HepG2 (cell line): ENCODE results near the gene ICAM5. TPM values are rescaled to one million over a fixed set of nuclear protein-coding genes. Genes with fewer than 3 reads are reported as not detected.
A peak's percentile ranks its signal among the peaks of the same experiment; 100 is the strongest.

Experiments used
- ADNP ChIP-seq: sonication (generic); formaldehyde crosslinking; IDR thresholded peaks from 2 replicates; pipeline ENCODE4 v1.4.0; 2020; ENCODE audit warnings: missing genetic modification reagents
- ATM ChIP-seq: fragments of 450-650 bp; IDR thresholded peaks from 2 replicates; pipeline ENCODE4 v1.7.1; 2017; ENCODE audit warnings: mild to moderate bottlenecking, borderline replicate concordance
- EEA1 ChIP-seq: sonication (generic); formaldehyde crosslinking; IDR thresholded peaks from 2 replicates; pipeline ENCODE4 v1.5.1; 2020; ENCODE audit warnings: mild to moderate bottlenecking, missing genetic modification reagents, borderline replicate concordance
- EHMT2 ChIP-seq: fragments of 200-600 bp; sonication (generic); IDR thresholded peaks from 2 replicates; pipeline ENCODE4 v1.7.0; 2017; ENCODE audit warnings: antibody characterized with exemption, low read depth, low read length, borderline replicate concordance
- FOXC1 ChIP-seq: sonication (generic); formaldehyde crosslinking; IDR thresholded peaks from 2 replicates; pipeline ENCODE4 v1.8.0; 2022; ENCODE audit warnings: mild to moderate bottlenecking, missing genetic modification reagents, borderline replicate concordance
- GATAD1 ChIP-seq: IDR thresholded peaks from 2 replicates; pipeline ENCODE4 v1.6.1; 2016; ENCODE audit warnings: missing genetic modification reagents, missing compliant biosample characterization
- HMG20A ChIP-seq: IDR thresholded peaks from 2 replicates; pipeline ENCODE4 v1.6.1; 2016; ENCODE audit warnings: borderline replicate concordance
- HOXA3 ChIP-seq: sonication (generic); formaldehyde crosslinking; IDR thresholded peaks from 2 replicates; pipeline ENCODE4 v1.5.0; 2020; ENCODE audit warnings: missing genetic modification reagents
- ISX ChIP-seq: sonication (generic); formaldehyde crosslinking; conservative IDR thresholded peaks from 2 replicates; pipeline ENCODE4 v1.5.0; 2020; ENCODE audit warnings: missing genetic modification reagents
- JUND ChIP-seq: sonication (generic); formaldehyde crosslinking; IDR thresholded peaks from 2 replicates; pipeline ENCODE4 v1.8.0; 2022; ENCODE audit warnings: mild to moderate bottlenecking, missing genetic modification reagents
- KAT2B ChIP-seq: fragments of 150-350 bp; IDR thresholded peaks from 2 replicates; pipeline ENCODE4 v1.6.1; 2014; ENCODE audit warnings: low read depth, low read length, borderline replicate concordance
- KLF13 ChIP-seq: sonication (generic); formaldehyde crosslinking; IDR thresholded peaks from 2 replicates; pipeline ENCODE4 v1.4.0; 2020; ENCODE audit warnings: mild to moderate bottlenecking, missing genetic modification reagents
- MATR3 ChIP-seq: sonication (generic); formaldehyde crosslinking; IDR thresholded peaks from 2 replicates; pipeline ENCODE4 v1.4.0; 2020; ENCODE audit warnings: missing genetic modification reagents
- MIER2 ChIP-seq: IDR thresholded peaks from 2 replicates; pipeline ENCODE4 v1.6.1; 2016; ENCODE audit warnings: missing biosample characterization, missing genetic modification reagents
- MTF1 ChIP-seq: sonication (generic); formaldehyde crosslinking; IDR thresholded peaks from 2 replicates; pipeline ENCODE4 v1.5.0; 2020; ENCODE audit warnings: missing genetic modification reagents
- NCOA2 ChIP-seq: sonication (generic); formaldehyde crosslinking; IDR thresholded peaks from 2 replicates; pipeline ENCODE4 v1.8.0; 2022; ENCODE audit warnings: inconsistent platforms
- NRL ChIP-seq: sonication (generic); formaldehyde crosslinking; IDR thresholded peaks from 2 replicates; pipeline ENCODE4 v1.5.0; 2020; ENCODE audit warnings: missing genetic modification reagents, mild to moderate bottlenecking, moderate library complexity, borderline replicate concordance
- PLRG1 ChIP-seq: fragments of 450-650 bp; conservative IDR thresholded peaks from 2 replicates; pipeline ENCODE4 v1.6.1; 2016
- PRPF4 ChIP-seq: fragments of 200-400 bp; formaldehyde crosslinking; IDR thresholded peaks from 2 replicates; pipeline ENCODE4 v1.6.1; 2016; ENCODE audit warnings: low read length, low read depth; ENCODE audit not compliant: poor library complexity, severe bottlenecking
- RFX3 ChIP-seq: IDR thresholded peaks from 2 replicates; pipeline ENCODE4 v1.6.1; 2016; ENCODE audit warnings: missing biosample characterization, missing genetic modification reagents
- SMAD1 ChIP-seq: sonication (generic); formaldehyde crosslinking; IDR thresholded peaks from 2 replicates; pipeline ENCODE4 v1.4.0; 2020; ENCODE audit warnings: missing genetic modification reagents, low read depth, mild to moderate bottlenecking, borderline replicate concordance
- SRSF4 ChIP-seq: fragments of 200-400 bp; formaldehyde crosslinking; IDR thresholded peaks from one replicate; pipeline ENCODE4 v1.6.1; 2018; ENCODE audit warnings: mild to moderate bottlenecking, low read depth, low read length, moderate library complexity; ENCODE audit not compliant: poor library complexity, severe bottlenecking
- SSRP1 ChIP-seq: IDR thresholded peaks from 2 replicates; pipeline ENCODE4 v1.6.1; 2016; ENCODE audit warnings: control low read depth
- ZBTB42 ChIP-seq: sonication (generic); formaldehyde crosslinking; IDR thresholded peaks from 2 replicates; pipeline ENCODE4 v1.5.0; 2020; ENCODE audit warnings: mild to moderate bottlenecking, missing genetic modification reagents
- ZIK1 ChIP-seq: sonication (generic); formaldehyde crosslinking; IDR thresholded peaks from 2 replicates; pipeline ENCODE4 v1.5.0; 2020; ENCODE audit warnings: mild to moderate bottlenecking, low read depth, missing genetic modification reagents, borderline replicate concordance
- ZKSCAN5 ChIP-seq: sonication (generic); formaldehyde crosslinking; IDR thresholded peaks from 2 replicates; pipeline ENCODE4 v1.5.1; 2020; ENCODE audit warnings: mild to moderate bottlenecking, missing genetic modification reagents
- ZNF234 ChIP-seq: sonication (generic); formaldehyde crosslinking; conservative IDR thresholded peaks from 2 replicates; pipeline ENCODE4 v1.5.1; 2020; ENCODE audit warnings: mild to moderate bottlenecking, missing genetic modification reagents
- ZNF274 ChIP-seq: sonication (generic); formaldehyde crosslinking; IDR thresholded peaks from 2 replicates; pipeline ENCODE4 v1.5.1; 2020; ENCODE audit warnings: mild to moderate bottlenecking, missing genetic modification reagents
- ZNF589 ChIP-seq: sonication (generic); formaldehyde crosslinking; conservative IDR thresholded peaks from 2 replicates; pipeline ENCODE4 v1.8.0; 2022; ENCODE audit warnings: mild to moderate bottlenecking, moderate library complexity, missing genetic modification reagents
- ZNF672 ChIP-seq: sonication (generic); formaldehyde crosslinking; IDR thresholded peaks from 2 replicates; pipeline ENCODE4 v1.8.1; 2022; ENCODE audit warnings: missing genetic modification reagents
- ZNF7 ChIP-seq: IDR thresholded peaks from 2 replicates; pipeline ENCODE4 v1.6.1; 2016; ENCODE audit warnings: missing biosample characterization, missing genetic modification reagents
- ZNF724P ChIP-seq: sonication (generic); formaldehyde crosslinking; IDR thresholded peaks from 2 replicates; pipeline ENCODE4 v1.8.0; 2022; ENCODE audit warnings: missing genetic modification reagents, borderline replicate concordance
- ZNF776 ChIP-seq: sonication (generic); formaldehyde crosslinking; IDR thresholded peaks from 2 replicates; pipeline ENCODE4 v1.4.0; 2020; ENCODE audit warnings: mild to moderate bottlenecking, missing genetic modification reagents
- ZNF850 ChIP-seq: sonication (generic); formaldehyde crosslinking; conservative IDR thresholded peaks from 2 replicates; pipeline ENCODE4 v1.9.0; 2021; ENCODE audit warnings: mild to moderate bottlenecking, missing genetic modification reagents
- polyA plus RNA-seq, 8 experiments: library from polyadenylated mRNA; depleted of rRNA in 3 of 8; stranded (reverse) in 7 of 8; unstranded in 1 of 8; fragments of >200 nt; fragmentation: Illumina TruSeq in 4 of 8; extraction: Trizol in 4 of 8; gene quantifications; 2 replicates each; pipeline versions ENCODE4 v1.2.1 to v1.2.3, GENCODE V29; 2011 to 2016; ENCODE audit warnings: low read depth in 4 of 8, missing spikeins in 1 of 8, mixed read lengths in 1 of 8; ENCODE audit not compliant: insufficient read depth in 1 of 8
- total RNA-seq, 5 experiments: library from RNA; depleted of rRNA; stranded (reverse); fragments of >200 nt; fragmentation: Illumina TruSeq; extraction: Trizol; gene quantifications; 2 replicates each; pipeline ENCODE4 v1.2.3, GENCODE V29; 2016; ENCODE audit warnings: low read depth in 1 of 5
- TF ChIP-seq, protein P1 (sequence below): IDR thresholded peaks from 2 replicates; pipeline ENCODE4 v1.6.1; 2018; ENCODE audit warnings: missing genetic modification reagents, mild to moderate bottlenecking, missing compliant biosample characterization

ICAM5 gene
- total and polyA plus RNA-seq, 2 of the 13 experiments (the other 11 are each of a cell fraction or from before 2014, with no cell fraction given) = 0.46 to 1.6 TPM

DNA sequence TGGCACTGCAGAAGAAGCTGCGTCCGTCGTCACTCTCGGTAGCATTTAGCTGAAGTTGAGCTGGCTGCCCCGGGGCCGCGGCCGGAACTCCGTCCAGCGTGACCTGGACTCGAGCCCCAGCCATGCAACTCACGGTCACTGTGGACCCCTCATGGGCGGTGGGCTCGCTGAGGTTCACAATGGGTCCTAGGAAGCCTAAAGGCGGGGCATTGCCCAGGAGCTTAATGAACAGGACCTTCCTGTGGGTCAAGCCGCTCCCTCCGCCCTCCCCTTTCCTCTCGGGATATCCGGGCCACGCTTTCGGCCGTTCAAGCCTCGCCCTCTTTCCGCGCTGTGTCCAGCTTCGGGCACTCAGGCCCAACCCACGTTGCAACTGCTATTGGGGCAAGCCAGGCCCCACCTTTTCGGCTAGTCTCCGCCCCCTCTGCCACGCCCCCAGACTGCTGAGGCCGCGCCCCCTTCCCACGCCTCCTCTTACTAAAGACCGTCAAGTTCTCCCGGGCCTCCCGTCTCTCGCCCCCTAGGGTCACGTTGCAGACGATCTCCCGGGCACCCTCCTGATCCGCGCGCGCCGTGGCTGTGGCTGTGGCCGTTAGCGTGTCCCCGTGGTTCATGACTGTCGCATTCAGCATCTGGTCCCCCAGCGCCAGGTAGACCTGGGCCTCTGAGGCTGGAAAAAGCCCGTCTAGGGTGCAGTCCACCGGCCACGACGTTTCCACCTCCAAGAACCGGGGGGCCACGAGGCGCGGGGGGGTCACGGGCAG, 45.0 kb downstream of the ICAM5 start (continued):
- TF ChIP-seq ZIK1 = peak; percentile 34; the same call in 1 of the 2 replicates
- no peak for TF ChIP-seq ADNP (CRISPR knock-in tag)
- peak; percentile 54; the same call in 1 of the 2 replicates for TF ChIP-seq ISX (CRISPR knock-in tag)
- no peak for TF ChIP-seq HMG20A
- TF ChIP-seq HOXA3 = peak; percentile 70
- no peak for TF ChIP-seq ZNF672 (CRISPR knock-in tag)
- no peak for TF ChIP-seq ZBTB42 (CRISPR knock-in tag)
- TF ChIP-seq ZNF589 (CRISPR knock-in tag) = no peak
- no peak for TF ChIP-seq EHMT2
- TF ChIP-seq SSRP1 (CRISPR knock-in tag) = no peak
- TF ChIP-seq ZNF274 = 0 out of 2 replicates have a peak, but pooled peaks have one; percentile 1
- TF ChIP-seq NCOA2 (CRISPR knock-in tag) = no peak
- TF ChIP-seq ATM = no peak
- TF ChIP-seq EEA1 (CRISPR knock-in tag) = peak; percentile 29; the same call in 1 of the 2 replicates
- no peak for TF ChIP-seq PLRG1
- TF ChIP-seq RFX3 (CRISPR knock-in tag) = no peak
- TF ChIP-seq SRSF4 = no peak
- TF ChIP-seq KLF13 (CRISPR knock-in tag) = no peak
- no peak for TF ChIP-seq JUND
- no peak for TF ChIP-seq KAT2B
- TF ChIP-seq ZNF234 (CRISPR knock-in tag) = 0 out of 2 replicates have a peak, but pooled peaks have one; percentile 68
- TF ChIP-seq ZNF7 (CRISPR knock-in tag) = no peak
- no peak for TF ChIP-seq MATR3 (CRISPR knock-in tag)
- TF ChIP-seq ZKSCAN5 (CRISPR knock-in tag) = peak; percentile 15; the same call in 1 of the 2 replicates
- no peak for TF ChIP-seq MIER2 (CRISPR knock-in tag)
- no peak for TF ChIP-seq SMAD1 (CRISPR knock-in tag)
- no peak for TF ChIP-seq NRL (CRISPR knock-in tag)
- no peak for TF ChIP-seq PRPF4
- no peak for TF ChIP-seq ZNF850 (CRISPR knock-in tag)
- peak; percentile 90 for TF ChIP-seq FOXC1 (CRISPR knock-in tag)
- TF ChIP-seq ZNF776 (CRISPR knock-in tag) = 0 out of 2 replicates have a peak, but pooled peaks have one; percentile 28
- peak; percentile 47; the same call in 1 of the 2 replicates for TF ChIP-seq MTF1 (CRISPR knock-in tag)
- TF ChIP-seq, protein P1, sequence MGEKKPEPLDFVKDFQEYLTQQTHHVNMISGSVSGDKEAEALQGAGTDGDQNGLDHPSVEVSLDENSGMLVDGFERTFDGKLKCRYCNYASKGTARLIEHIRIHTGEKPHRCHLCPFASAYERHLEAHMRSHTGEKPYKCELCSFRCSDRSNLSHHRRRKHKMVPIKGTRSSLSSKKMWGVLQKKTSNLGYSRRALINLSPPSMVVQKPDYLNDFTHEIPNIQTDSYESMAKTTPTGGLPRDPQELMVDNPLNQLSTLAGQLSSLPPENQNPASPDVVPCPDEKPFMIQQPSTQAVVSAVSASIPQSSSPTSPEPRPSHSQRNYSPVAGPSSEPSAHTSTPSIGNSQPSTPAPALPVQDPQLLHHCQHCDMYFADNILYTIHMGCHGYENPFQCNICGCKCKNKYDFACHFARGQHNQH (CRISPR knock-in tag) = 0 out of 2 replicates have a peak, but pooled peaks have one; percentile 23
- TF ChIP-seq GATAD1 (CRISPR knock-in tag) = peak; percentile 62
- no peak for TF ChIP-seq ZNF724P (CRISPR knock-in tag)
